HG02759 (cell line): ENCODE measurements around the gene FKBP4.

Source experiments
- ATAC-seq: cut with Tn5 transposase; IDR thresholded peaks from one replicate; pipeline ENCODE4 v1.9.1; 2021; ENCODE audit warnings: mild to moderate bottlenecking, moderate library complexity; ENCODE audit not compliant: unreplicated experiment

The FKBP4 gene

GRCh38 chr12:2779281-2779680, 15.5 kb upstream of the FKBP4 start:
- no peak for ATAC-seq

- ATAC-seq, result no peak
Observed at GRCh38 chr12:2783936-2784600, 10.7 kb upstream of the FKBP4 start.

DNA sequence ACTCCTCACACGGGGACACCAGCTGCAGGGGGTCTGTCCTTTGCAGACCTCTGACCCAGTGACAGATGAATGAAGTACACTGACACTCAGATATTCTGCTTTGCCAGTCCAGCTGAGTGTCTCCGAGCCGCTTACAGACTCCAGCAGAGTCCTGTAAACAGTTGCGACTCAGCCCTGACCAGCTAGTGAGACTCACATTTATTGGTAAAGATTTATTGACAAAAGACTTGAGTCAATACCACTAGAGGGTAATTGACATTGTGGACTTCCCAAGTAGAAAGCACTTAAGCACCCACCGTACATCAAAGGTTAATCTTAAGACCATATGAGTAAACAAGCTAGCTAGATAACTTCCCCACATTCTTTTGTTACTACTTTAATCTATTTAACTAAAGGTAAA, 9.8 kb upstream of the FKBP4 start:
- no peak for ATAC-seq

GRCh38 chr12:2791089-2791488, 3.7 kb upstream of the FKBP4 start:
- ATAC-seq, result no peak

DNA sequence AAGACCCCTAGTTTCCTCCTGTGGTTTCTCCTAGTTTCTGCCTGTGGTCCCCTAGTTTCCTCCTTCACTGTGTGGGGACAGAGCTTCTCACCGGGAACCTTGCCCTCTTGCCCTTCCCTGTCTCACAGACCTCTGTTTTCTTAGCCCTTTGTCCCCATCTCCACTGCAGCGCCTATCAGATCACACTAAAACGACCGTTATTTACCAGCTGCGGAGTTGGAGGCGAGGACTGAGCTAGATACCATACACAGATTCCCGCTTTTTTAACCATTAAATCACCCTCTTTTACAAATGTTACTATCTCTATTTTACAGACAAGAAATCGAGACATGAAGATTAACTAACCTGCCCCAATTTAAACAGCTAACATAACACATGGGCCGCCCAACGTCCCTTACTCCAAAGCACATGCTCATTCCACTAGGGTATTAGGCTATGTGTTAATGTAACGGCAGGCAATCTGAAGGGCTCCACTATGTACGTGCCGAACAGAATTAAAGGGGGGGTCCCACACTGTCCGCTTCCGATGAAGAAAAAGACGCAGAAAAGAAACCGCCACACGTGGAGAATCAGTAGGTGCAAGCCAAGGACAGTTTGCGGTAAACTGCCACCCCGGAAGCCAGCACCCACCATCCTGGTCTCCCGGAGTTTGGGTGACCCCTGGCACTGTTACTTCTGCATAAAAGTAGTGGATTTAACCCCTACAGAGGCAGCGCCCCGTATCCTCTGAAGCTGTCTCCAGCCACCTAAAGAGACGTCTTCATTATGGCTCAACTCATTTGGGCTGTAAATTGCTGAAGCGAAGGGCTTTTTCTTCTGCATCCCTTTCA, 1.9 kb upstream of the FKBP4 start:
- ATAC-seq, result no peak

DNA sequence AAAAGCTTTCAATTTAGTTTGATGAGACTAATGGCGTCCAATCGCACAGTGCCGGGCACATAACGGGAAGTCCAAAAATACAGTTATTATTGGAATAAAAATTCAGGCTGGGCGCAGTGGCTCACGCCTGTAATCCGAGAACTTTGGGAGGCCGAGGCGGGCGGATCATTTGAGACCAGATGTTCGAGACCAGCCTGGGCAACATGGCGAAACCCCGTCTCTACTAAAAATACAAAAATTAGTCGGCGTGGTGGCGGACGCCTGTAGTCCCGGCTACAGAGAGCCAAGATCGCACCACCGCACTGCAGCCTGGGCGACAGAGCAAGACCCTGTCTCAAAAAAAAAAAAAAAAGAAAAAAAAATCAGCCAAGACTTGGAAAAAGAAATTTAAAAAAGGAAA, 1.2 kb upstream of the FKBP4 start:
- no peak for ATAC-seq

DNA sequence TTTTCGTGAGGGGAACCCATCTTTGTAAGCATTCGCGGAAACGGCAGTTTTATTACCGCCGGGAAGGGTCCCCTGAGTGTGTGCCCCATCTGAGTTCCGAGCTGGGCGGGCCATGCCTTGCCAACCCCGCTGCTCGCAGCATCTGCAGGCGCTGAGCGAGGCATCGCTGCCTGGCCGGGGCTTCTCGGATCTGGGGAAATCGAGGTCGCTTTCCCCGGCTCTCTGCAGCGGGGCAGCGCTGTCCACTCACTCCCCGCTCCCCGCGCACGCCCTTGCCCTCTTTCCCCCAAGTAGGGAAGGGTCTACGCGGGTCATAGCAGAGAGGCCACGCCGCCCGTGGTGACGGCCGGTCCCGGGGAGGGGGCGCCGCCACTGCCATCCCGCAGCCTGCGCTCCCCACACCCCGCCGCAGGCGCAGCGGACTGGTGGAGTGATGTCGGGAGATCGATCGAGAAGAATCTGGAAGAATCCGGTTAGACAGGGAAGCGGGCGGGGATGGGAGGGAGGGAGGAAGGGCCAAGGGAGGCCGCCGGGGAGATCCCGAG, 507 bp upstream of the FKBP4 start:
- ATAC-seq, result peak; percentile 4

- ATAC-seq, result peak; percentile 74
Observed at GRCh38 chr12:2795291-2796186, 769 bp downstream of the FKBP4 start.

DNA sequence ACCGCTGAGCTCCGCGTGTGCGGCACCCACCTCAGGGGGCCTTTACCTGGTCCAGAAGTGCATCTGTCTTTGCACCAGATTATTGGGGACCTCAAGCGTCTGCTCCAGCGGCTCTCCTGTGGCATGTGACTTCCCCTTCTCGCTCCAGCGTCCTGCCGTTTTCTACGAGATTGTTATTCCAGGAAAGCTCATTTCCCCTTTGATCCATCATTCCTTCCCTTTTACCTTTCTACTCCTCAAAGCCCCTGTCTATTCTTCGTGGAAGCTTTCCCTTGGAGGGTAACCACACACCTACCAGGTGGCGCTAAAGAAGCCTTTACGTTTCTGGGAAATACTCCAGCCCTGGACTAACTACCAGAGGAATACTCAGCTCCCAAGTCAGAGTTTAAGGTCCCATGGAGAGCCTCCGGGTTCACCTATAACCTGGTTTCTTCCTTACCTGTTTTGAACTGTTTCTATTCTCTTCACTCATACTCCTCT, 1.5 kb downstream of the FKBP4 start:
- no peak for ATAC-seq

- no peak for ATAC-seq
Observed at GRCh38 chr12:2797721-2798418, 3.1 kb downstream of the FKBP4 start.

GRCh38 chr12:2800046-2800570, 5.3 kb downstream of the FKBP4 start:
- ATAC-seq, result no peak

- ATAC-seq, result no peak
Observed at GRCh38 chr12:2801044-2801783, 6.4 kb downstream of the FKBP4 start.

GRCh38 chr12:2803635-2804392, 9.0 kb downstream of the FKBP4 start:
- ATAC-seq, result no peak

DNA sequence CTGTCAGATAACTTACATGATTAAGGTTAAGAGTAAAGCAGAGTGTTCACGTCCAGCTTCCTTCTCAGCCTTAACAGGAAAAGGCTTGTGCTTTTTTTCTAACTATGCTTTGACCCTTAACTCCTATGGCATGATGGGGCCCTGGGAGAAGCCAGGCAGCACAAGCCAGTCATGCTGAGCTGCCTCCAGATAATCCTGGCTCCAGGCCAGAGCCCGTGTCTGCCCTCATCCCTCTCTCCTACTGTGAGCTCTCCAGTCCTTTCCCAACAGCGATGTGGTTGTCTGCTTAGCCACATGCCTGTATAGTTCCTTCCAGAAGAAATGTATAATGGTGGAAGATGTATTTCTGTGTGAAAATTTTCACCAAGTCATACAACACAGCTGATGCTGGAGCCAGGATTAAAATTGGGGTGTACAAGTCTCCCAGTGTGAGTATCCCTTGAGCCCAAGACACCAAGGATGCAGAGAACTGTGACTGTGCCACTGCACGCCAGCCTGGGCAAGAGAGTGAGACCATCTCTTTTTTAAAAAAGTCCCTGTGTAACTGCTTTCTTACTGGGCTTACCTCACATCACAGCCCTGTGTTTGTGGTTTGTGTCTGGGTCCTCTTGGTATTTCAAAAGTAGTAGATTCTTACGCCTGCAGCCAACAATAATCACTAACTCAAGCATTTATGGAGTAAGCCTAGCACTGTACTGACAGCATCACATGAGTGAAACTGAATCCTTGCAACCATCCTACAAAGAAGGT, 9.8 kb downstream of the FKBP4 start:
- no peak for ATAC-seq

DNA sequence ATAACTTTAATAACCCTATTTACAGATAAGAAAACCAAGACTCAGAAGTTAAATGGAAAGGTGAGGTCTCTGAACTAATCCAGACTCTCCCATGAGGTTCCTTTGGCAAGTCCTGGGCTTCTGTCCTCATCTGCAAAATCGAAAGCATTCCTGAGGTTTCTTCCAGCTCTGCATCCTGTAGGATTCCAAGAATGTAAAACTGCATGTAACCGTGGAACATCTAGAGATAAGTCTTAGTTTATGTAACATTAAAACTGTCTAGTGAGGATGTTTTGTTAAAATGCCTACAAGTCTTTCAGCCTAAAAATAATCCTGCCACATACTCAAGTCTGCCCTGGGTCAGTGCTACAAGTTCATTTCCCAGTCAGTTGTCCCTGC, 10.4 kb downstream of the FKBP4 start:
- ATAC-seq, result no peak

DNA sequence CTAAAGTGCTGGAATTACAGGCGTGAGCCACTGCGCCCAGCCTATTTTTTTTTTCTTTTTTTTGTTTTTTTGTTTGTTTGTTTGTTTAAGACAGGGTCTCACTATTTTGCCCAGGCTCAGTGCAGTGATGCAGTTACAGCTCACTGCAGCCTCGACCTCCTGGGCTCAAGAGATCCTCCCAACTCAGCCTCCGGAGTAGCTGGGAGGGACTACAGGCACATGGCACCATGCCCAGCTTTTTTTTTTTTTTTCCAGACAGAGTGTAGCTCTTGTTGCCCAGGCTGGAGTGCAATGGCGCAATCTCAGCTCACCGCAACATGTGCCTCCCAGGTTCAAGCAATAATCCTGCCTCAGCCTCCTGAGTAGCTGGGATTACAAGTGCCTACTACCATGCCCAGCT, 11.9 kb downstream of the FKBP4 start:
- ATAC-seq, result no peak

DNA sequence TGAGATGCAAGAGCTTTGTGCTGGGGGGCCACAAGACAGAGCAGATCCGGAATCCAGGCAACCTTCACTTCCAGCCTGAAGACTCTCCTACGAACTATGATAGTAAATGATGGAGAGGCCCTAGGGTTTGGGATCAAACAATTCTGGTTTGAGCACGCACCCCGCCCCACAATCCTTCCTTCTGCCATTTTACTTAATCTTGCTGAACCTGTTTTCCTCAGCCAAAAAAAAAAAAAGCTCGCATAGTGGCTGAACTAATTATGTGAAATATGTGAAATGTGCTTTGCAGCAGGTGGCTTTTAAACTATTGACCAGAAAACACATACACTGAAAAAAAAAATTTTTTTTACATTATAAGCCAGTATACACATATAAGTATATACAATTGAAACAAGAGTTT, 17.0 kb downstream of the FKBP4 start:
- no peak for ATAC-seq
